GM19452 (cell line): ENCODE data around the gene HADHA.
"Not testable (repeated sequence)": the region's sequence is repeated elsewhere in the genome, so short reads cannot be mapped to it uniquely, and the experiment has no call there.

Source experiments
- ATAC-seq: cut with Tn5 transposase; IDR thresholded peaks from one replicate; pipeline ENCODE4 v1.9.1; 2021; ENCODE audit not compliant: unreplicated experiment

Gene HADHA

GRCh38 chr2:26176279-26176615 lies 68.2 kb downstream of the HADHA start:
- ATAC-seq: no peak

GRCh38 chr2:26175466-26176278 lies 68.8 kb downstream of the HADHA start:
- ATAC-seq: no peak

- ATAC-seq: no peak
Observed at GRCh38 chr2:26174691-26175465, 69.6 kb downstream of the HADHA start.

GRCh38 chr2:26173776-26174482 lies 70.5 kb downstream of the HADHA start:
- no peak for ATAC-seq

- no peak for ATAC-seq
Observed at GRCh38 chr2:26172871-26173775, 71.3 kb downstream of the HADHA start, which contains the start of gene GAREM2. Gene GAREM2 (plus strand): TSS chr2:26173088. CDS start chr2:26173221, 133 bp downstream.

GRCh38 chr2:26172189-26172870 lies 72.1 kb downstream of the HADHA start:
- ATAC-seq: no peak

- no peak for ATAC-seq
Observed at GRCh38 chr2:26170795-26171194, 73.6 kb downstream of the HADHA start.

GRCh38 chr2:26169681-26170414 lies 74.6 kb downstream of the HADHA start:
- ATAC-seq: no peak

- ATAC-seq: no peak
Observed at GRCh38 chr2:26169226-26169625, 75.2 kb downstream of the HADHA start.

GRCh38 chr2:26168785-26169184 lies 75.6 kb downstream of the HADHA start:
- no peak for ATAC-seq

GRCh38 chr2:26166541-26166940 lies 77.9 kb downstream of the HADHA start:
- ATAC-seq: not testable (repeated sequence)

GRCh38 chr2:26165403-26165802 lies 79.0 kb downstream of the HADHA start:
- ATAC-seq: no peak

GRCh38 chr2:26164641-26165211 lies 79.7 kb downstream of the HADHA start:
- no peak for ATAC-seq

GRCh38 chr2:26164231-26164630 lies 80.2 kb downstream of the HADHA start:
- ATAC-seq: no peak

- ATAC-seq: no peak
Observed at GRCh38 chr2:26162963-26163362, 81.5 kb downstream of the HADHA start.

- ATAC-seq: no peak
Observed at GRCh38 chr2:26161926-26162325, 82.5 kb downstream of the HADHA start.

- no peak for ATAC-seq
Observed at GRCh38 chr2:26157580-26157979, 86.9 kb downstream of the HADHA start.

GRCh38 chr2:26150243-26150642 lies 94.2 kb downstream of the HADHA start:
- ATAC-seq: no peak

GRCh38 chr2:26148501-26148900 lies 95.9 kb downstream of the HADHA start:
- ATAC-seq: no peak
